GM12892 (cell line): Measurements from ENCODE around the gene VWA3A.

Source experiments
- DNase-seq: peaks from one replicate; pipeline ENCODE4 v3.0.0; 2011; ENCODE audit not compliant: insufficient read length
- FAIRE-seq: peaks from 2 replicates; lab custom pipeline; 2011; peaks lifted over from hg19 to GRCh38; lab: Jason Lieb, UNC
- POLR2A ChIP-seq: IDR thresholded peaks from 2 replicates; pipeline ENCODE4 v1.6.1; 2011; ENCODE audit warnings: low read depth, low read length, control low read depth
- POLR2AphosphoS5 ChIP-seq: IDR thresholded peaks from 2 replicates; pipeline ENCODE4 v1.6.1; 2011; ENCODE audit warnings: low read depth, low read length, control low read depth
- TAF1 ChIP-seq: IDR thresholded peaks from 2 replicates; pipeline ENCODE4 v1.6.1; 2011; ENCODE audit warnings: low read depth, mild to moderate bottlenecking, control low read depth, low read length, borderline replicate concordance

VWA3A gene

GRCh38 chr16:22070361-22071330 lies 21.7 kb upstream of the VWA3A start:
- FAIRE-seq: peak; percentile 68

DNA sequence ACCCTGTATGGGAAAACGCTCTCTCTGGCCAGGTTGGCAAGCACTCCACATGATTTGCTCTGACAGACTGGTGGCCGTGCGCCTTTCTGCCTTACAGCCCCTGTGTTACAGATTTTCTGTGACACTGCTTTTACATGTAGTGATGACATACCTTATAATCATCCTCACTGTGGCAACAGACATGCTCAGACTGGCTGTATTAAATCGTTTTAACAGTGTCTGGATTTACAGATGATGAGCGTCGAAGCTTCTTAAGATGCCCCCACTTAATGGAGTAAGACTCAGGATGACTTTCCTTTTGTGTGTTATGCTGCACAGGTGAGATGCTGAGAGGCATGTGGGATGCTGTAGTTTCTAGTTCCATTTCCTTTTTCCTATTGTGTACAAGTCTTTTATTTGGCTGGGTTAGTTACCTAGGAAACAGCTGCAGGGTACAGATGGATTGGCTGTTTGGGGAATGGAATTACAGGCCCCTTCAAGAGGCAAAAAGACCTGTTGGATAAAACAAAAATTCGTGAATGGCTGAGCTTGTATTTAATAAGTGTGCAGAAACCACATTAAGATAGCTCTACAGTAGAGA lies 20.9 kb upstream of the VWA3A start:
- FAIRE-seq: no peak
- no peak for DNase-seq
- TF ChIP-seq POLR2A (no peak), POLR2AphosphoS5 (no peak), TAF1 (no peak)

More at GRCh38 chr16:22070361-22071330, 21.7 kb upstream of the VWA3A start:
- DNase-seq: no peak
- TF ChIP-seq POLR2AphosphoS5: no peak
- TF ChIP-seq TAF1: no peak
- TF ChIP-seq POLR2A: no peak

GRCh38 chr16:22073350-22073749 lies 19.0 kb upstream of the VWA3A start:
- no peak for TF ChIP-seq POLR2A
- no peak for TF ChIP-seq TAF1
- no peak for TF ChIP-seq POLR2AphosphoS5
- FAIRE-seq: no peak

GRCh38 chr16:22075043-22075757 lies 17.1 kb upstream of the VWA3A start:
- TF ChIP-seq TAF1: no peak
- TF ChIP-seq POLR2A: no peak
- no peak for TF ChIP-seq POLR2AphosphoS5
- DNase-seq (no peak), FAIRE-seq (no peak)

More at GRCh38 chr16:22073350-22073749, 19.0 kb upstream of the VWA3A start:
- no peak for DNase-seq

GRCh38 chr16:22075776-22076175 lies 16.6 kb upstream of the VWA3A start:
- DNase-seq (no peak), FAIRE-seq (no peak)
- TF ChIP-seq POLR2AphosphoS5 (no peak), TAF1 (no peak), POLR2A (no peak)

DNA sequence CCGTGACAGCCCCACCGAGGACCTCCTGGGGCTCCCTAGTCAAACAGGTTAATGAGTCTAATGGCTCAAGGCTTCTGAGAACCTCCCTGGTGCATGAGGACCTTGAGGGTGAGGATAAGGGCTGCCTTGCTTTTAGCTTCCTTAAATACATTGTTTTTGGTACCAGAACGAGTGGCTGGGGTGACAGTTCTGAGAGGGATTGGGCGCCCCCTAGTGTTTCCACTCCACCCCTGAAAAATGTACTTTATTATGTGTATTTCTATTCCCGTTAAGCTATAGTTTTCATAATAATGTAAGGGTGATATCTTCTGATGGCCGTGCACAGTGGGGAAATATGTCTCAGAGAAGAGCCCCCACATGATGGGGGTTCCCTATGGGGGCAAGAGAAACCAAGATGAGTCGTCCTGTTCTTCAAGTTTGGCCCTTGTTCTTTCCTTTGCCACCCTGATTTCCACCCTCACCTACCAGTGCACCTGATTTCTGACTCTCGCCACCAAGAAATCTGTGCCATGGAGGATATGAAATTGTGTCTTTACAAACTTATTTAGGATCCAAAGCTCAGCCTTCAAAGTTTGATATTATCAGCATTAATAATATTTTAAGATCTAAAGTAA lies 14.5 kb upstream of the VWA3A start:
- FAIRE-seq: peak; percentile 88
- TF ChIP-seq TAF1 (no peak), POLR2A (no peak), POLR2AphosphoS5 (no peak)

GRCh38 chr16:22078656-22079055 lies 13.7 kb upstream of the VWA3A start:
- FAIRE-seq: no peak
- TF ChIP-seq TAF1 (no peak), POLR2AphosphoS5 (no peak), POLR2A (no peak)
- no peak for DNase-seq

More for the DNA sequence above, 14.5 kb upstream of the VWA3A start:
- peak; percentile 25 for DNase-seq

GRCh38 chr16:22081050-22081449 lies 11.3 kb upstream of the VWA3A start:
- DNase-seq (no peak), FAIRE-seq (no peak)
- no peak for TF ChIP-seq POLR2AphosphoS5
- no peak for TF ChIP-seq TAF1
- TF ChIP-seq POLR2A: no peak

DNA sequence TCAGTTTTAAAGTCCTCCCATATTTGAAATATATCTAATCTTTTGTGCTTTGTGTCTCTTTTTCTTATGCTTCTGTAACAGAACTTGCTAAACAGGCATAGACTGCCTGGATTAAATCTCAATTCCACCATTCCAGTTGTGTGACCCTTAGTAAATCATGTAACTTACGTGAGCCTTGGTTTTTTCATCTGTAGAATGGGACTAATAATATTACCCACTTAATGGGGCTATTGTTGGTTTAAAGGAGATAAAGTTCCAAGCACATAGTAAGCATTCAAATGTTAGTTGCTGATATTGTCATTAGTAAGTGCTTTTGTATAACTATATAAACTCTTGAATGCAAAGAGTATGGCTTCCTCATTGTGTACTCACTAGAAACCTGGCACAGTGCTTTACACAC lies 5.9 kb upstream of the VWA3A start:
- FAIRE-seq (no peak), DNase-seq (no peak)
- TF ChIP-seq POLR2A (no peak), POLR2AphosphoS5 (no peak), TAF1 (no peak)

GRCh38 chr16:22088642-22089041 lies 3.7 kb upstream of the VWA3A start:
- FAIRE-seq: no peak
- no peak for TF ChIP-seq POLR2AphosphoS5
- no peak for TF ChIP-seq POLR2A
- no peak for TF ChIP-seq TAF1
- DNase-seq: no peak

GRCh38 chr16:22089910-22090309 lies 2.4 kb upstream of the VWA3A start:
- TF ChIP-seq TAF1 (no peak), POLR2AphosphoS5 (no peak), POLR2A (no peak)
- DNase-seq (no peak), FAIRE-seq (no peak)
